Measurements from ENCODE around the gene PCED1B. TPM values are rescaled to one million over a fixed set of nuclear protein-coding genes. Genes with fewer than 3 reads are reported as not detected.

The PCED1B gene
- 60.9 and 65.4 TPM in 2 replicates for total RNA-seq

- H3K27me3 Mint-ChIP-seq, result no peaks in the 10 kb centered on the region
- H3K4me3 Mint-ChIP-seq, result peak within 1 kb of the TSS; percentile 99
- intact Hi-C loops (cut with micrococcal nuclease), result loop anchor here (1.0 to 10.0 kb wide), 5 partner anchors 47 to 885 kb away; partner anchors contain the start of genes RPAP3 and TMEM106C
- no peaks in the 10 kb centered on the region for H3K9me3 Mint-ChIP-seq
- peaks cover 67% of the 10 kb centered on the region for H3K4me1 Mint-ChIP-seq
- H3K36me3 Mint-ChIP-seq (ENCODE audit: low read depth), result peaks cover 23% of the 10 kb centered on the region
- peak within 1 kb of the TSS; percentile 95 for H3K27ac Mint-ChIP-seq
- ChIA-PET CTCF (interaction anchor here (1.0 to 4.9 kb wide), 11 partner anchors 9 to 329 kb away, joined by 4 to 45 read pairs (median 11); no protein-coding TSS in a partner anchor), POLR2A (interaction anchor here (0.6 to 3.6 kb wide), 24 partner anchors 8 to 329 kb away, joined by 3 to 45 read pairs (median 4); no protein-coding TSS in a partner anchor)
- no peak for TF ChIP-seq CTCF (IDR thresholded peaks at IDR 0.05)
- no peak for DNase-seq
- peak; percentile 47 for ATAC-seq (ENCODE audit: low read depth)
These were observed at the start of gene PCED1B, which contains the start of gene AMIGO2 for GRCh38 chr12:47079468-47079980. Gene PCED1B, plus strand, starts transcription at chr12:47079621. Its CDS starts 155,443 bp downstream, at chr12:47235064. Gene AMIGO2, minus strand, starts transcription at chr12:47079959. Its CDS starts 957 bp downstream, at chr12:47079002.

- no peak overlapping the region for H3K4me3 Mint-ChIP-seq
- intact Hi-C loops (cut with micrococcal nuclease), result loop anchor here (5.0 kb wide), 1 partner anchor 162 kb away; no protein-coding TSS in a partner anchor
- DNase-seq (no peak), ATAC-seq (ENCODE audit: low read depth) (no peak)
- no peaks in the 10 kb centered on the region for H3K9me3 Mint-ChIP-seq
- H3K36me3 Mint-ChIP-seq (ENCODE audit: low read depth), result no peaks in the 10 kb centered on the region
- H3K4me1 Mint-ChIP-seq, result peaks cover 11% of the 10 kb centered on the region
- H3K27me3 Mint-ChIP-seq, result peaks cover 5% of the 10 kb centered on the region
- no peak for TF ChIP-seq CTCF (IDR thresholded peaks at IDR 0.05)
- no peak overlapping the region for H3K27ac Mint-ChIP-seq
- ChIA-PET CTCF (interaction anchor here (1.1 to 1.3 kb wide), 2 partner anchors 9 to 379 kb away, joined by 3 to 4 read pairs; no protein-coding TSS in a partner anchor), POLR2A (no interaction called here)
These were observed 49.5 kb upstream of the PCED1B start for GRCh38 chr12:47029903-47030302.

GRCh38 chr12:47032644-47033043 is 46.8 kb upstream of the PCED1B start:
- peaks cover 14% of the 10 kb centered on the region for H3K4me1 Mint-ChIP-seq

GRCh38 chr12:47033081-47033480 is 46.3 kb upstream of the PCED1B start:
- Mint-ChIP-seq H3K36me3 (ENCODE audit: low read depth) (no peaks in the 10 kb centered on the region), H3K4me3 (no peak overlapping the region), H3K9me3 (no peaks in the 10 kb centered on the region), H3K4me1 (peaks cover 14% of the 10 kb centered on the region), H3K27ac (no peak overlapping the region), H3K27me3 (no peaks in the 10 kb centered on the region)
- CTCF ChIA-PET, result interaction anchor here (0.6 to 4.3 kb wide), 41 partner anchors 9 to 806 kb away, joined by 3 to 109 read pairs (median 4); partner anchors contain the start of genes AMIGO2, PCED1B and RPAP3
- ATAC-seq (ENCODE audit: low read depth), result no peak
- TF ChIP-seq CTCF (IDR thresholded peaks at IDR 0.05), result no peak
- POLR2A ChIA-PET, result interaction anchor here (0.6 to 2.5 kb wide), 8 partner anchors 174 to 657 kb away, joined by 3 to 20 read pairs (median 5); no protein-coding TSS in a partner anchor
- no peak for DNase-seq
- intact Hi-C loops (cut with micrococcal nuclease), result loop anchor here (2.0 to 5.0 kb wide), 4 partner anchors 46 to 746 kb away; partner anchors contain the start of genes AMIGO2 and PCED1B

More at GRCh38 chr12:47032644-47033043, 46.8 kb upstream of the PCED1B start:
- ChIA-PET POLR2A (interaction anchor here (0.6 to 2.5 kb wide), 8 partner anchors 175 to 657 kb away, joined by 3 to 20 read pairs (median 5); no protein-coding TSS in a partner anchor), CTCF (interaction anchor here (0.6 to 4.3 kb wide), 49 partner anchors 9 to 806 kb away, joined by 3 to 109 read pairs (median 4); partner anchors contain the start of genes AMIGO2, PCED1B and RPAP3)
- intact Hi-C loops (cut with micrococcal nuclease), result loop anchor here (1.0 to 5.0 kb wide), 9 partner anchors 46 to 746 kb away; partner anchors contain the start of genes AMIGO2 and PCED1B
- DNase-seq, result no peak
- peak; percentile 77 for TF ChIP-seq CTCF (IDR thresholded peaks at IDR 0.05)
- H3K36me3 Mint-ChIP-seq (ENCODE audit: low read depth), result no peaks in the 10 kb centered on the region
- no peak overlapping the region for H3K4me3 Mint-ChIP-seq
- H3K27ac Mint-ChIP-seq, result no peak overlapping the region
- no peaks in the 10 kb centered on the region for H3K27me3 Mint-ChIP-seq
- ATAC-seq (ENCODE audit: low read depth), result peak; percentile 81
- no peaks in the 10 kb centered on the region for H3K9me3 Mint-ChIP-seq

Data from activated B cell treated with CpG ODN at 0.5 μM for 24 hours (primary cell).